GM12872 (cell line): ENCODE measurements around the gene MSANTD3.

ENCODE experiments used
- CTCF ChIP-seq: IDR thresholded peaks from 3 replicates; pipeline ENCODE4 v1.5.1; 2011; ENCODE audit warnings: low read depth, mild to moderate bottlenecking, low read length, moderate library complexity; ENCODE audit not compliant: insufficient read depth

The MSANTD3 gene

GRCh38 chr9:100499866-100500265 lies 72.9 kb downstream of the MSANTD3 start:
- no peak for TF ChIP-seq CTCF
